HFF-Myc (cell line): Measurements from ENCODE around the gene PCBD1.

Experiments used
- DNase-seq: peaks from one replicate; pipeline ENCODE4 v3.0.0-alpha.2; 2011; ENCODE audit warnings: low read depth; ENCODE audit errors: extremely low read depth
- H3K4me3 ChIP-seq: replicated peaks from 2 replicates; pipeline ENCODE4 v1.5.1; 2011; ENCODE audit warnings: low read depth, mild to moderate bottlenecking, control low read depth, low read length
- CTCF ChIP-seq: IDR thresholded peaks from 2 replicates; pipeline ENCODE4 v1.5.1; 2012; ENCODE audit warnings: mild to moderate bottlenecking, low read depth, low read length, control low read depth; ENCODE audit errors: missing control alignments

PCBD1 gene

GRCh38 chr10:70917226-70917625 lies 28.9 kb upstream of the PCBD1 start:
- no peak for TF ChIP-seq CTCF
- H3K4me3 ChIP-seq = no peak overlapping the region
- DNase-seq = no peak

GRCh38 chr10:70916241-70916640 lies 27.9 kb upstream of the PCBD1 start:
- no peak for DNase-seq
- TF ChIP-seq CTCF = no peak
- H3K4me3 ChIP-seq = no peak overlapping the region

GRCh38 chr10:70915806-70916205 lies 27.4 kb upstream of the PCBD1 start:
- no peak for TF ChIP-seq CTCF
- no peak for DNase-seq
- no peak overlapping the region for H3K4me3 ChIP-seq

- H3K4me3 ChIP-seq = no peak overlapping the region
- TF ChIP-seq CTCF = no peak
- no peak for DNase-seq
Measured at GRCh38 chr10:70915206-70915605, 26.8 kb upstream of the PCBD1 start.

GRCh38 chr10:70914316-70914864 lies 26.0 kb upstream of the PCBD1 start:
- H3K4me3 ChIP-seq = no peak overlapping the region
- TF ChIP-seq CTCF = no peak
- DNase-seq = no peak

GRCh38 chr10:70913893-70914240 lies 25.5 kb upstream of the PCBD1 start:
- no peak overlapping the region for H3K4me3 ChIP-seq
- TF ChIP-seq CTCF = no peak
- DNase-seq = no peak

- no peak for TF ChIP-seq CTCF
- H3K4me3 ChIP-seq = no peak overlapping the region
- DNase-seq = no peak
Measured at GRCh38 chr10:70913191-70913892, 25.0 kb upstream of the PCBD1 start.
